AG10803 (cell line): Measurements from ENCODE around the gene PM20D1.
"Not testable (repeated sequence)": the region's sequence is repeated elsewhere in the genome, so short reads cannot be mapped to it uniquely, and the experiment has no call there.

Experiments used
- DNase-seq: peaks from one replicate; pipeline ENCODE4 v3.0.0; 2010; ENCODE audit warnings: low read depth
- H3K4me3 ChIP-seq: 2 replicates; pipeline ENCODE4 v1.5.1; 2011; ENCODE audit warnings: mild to moderate bottlenecking, low read length, control low read depth
- TF ChIP-seq, protein P1 (sequence below): conservative IDR thresholded peaks from 2 replicates; pipeline ENCODE4 v1.5.1; 2011; ENCODE audit warnings: mild to moderate bottlenecking, low read length, control low read depth, inconsistent platforms

Gene PM20D1

GRCh38 chr1:205834751-205835150 lies 15.2 kb downstream of the PM20D1 start:
- DNase-seq, result no peak
- no peak overlapping the region for H3K4me3 ChIP-seq
- TF ChIP-seq, protein P1, sequence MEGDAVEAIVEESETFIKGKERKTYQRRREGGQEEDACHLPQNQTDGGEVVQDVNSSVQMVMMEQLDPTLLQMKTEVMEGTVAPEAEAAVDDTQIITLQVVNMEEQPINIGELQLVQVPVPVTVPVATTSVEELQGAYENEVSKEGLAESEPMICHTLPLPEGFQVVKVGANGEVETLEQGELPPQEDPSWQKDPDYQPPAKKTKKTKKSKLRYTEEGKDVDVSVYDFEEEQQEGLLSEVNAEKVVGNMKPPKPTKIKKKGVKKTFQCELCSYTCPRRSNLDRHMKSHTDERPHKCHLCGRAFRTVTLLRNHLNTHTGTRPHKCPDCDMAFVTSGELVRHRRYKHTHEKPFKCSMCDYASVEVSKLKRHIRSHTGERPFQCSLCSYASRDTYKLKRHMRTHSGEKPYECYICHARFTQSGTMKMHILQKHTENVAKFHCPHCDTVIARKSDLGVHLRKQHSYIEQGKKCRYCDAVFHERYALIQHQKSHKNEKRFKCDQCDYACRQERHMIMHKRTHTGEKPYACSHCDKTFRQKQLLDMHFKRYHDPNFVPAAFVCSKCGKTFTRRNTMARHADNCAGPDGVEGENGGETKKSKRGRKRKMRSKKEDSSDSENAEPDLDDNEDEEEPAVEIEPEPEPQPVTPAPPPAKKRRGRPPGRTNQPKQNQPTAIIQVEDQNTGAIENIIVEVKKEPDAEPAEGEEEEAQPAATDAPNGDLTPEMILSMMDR, result no peak

- TF ChIP-seq, protein P1, result no peak
- DNase-seq, result no peak
- no peak overlapping the region for H3K4me3 ChIP-seq
Observed at GRCh38 chr1:205832326-205832751, 17.6 kb downstream of the PM20D1 start.

- TF ChIP-seq, protein P1, result no peak
- no peak overlapping the region for H3K4me3 ChIP-seq
- DNase-seq, result no peak
Observed at GRCh38 chr1:205827623-205828022, 22.3 kb downstream of the PM20D1 start.

- no peak for DNase-seq
- no peak overlapping the region for H3K4me3 ChIP-seq
- TF ChIP-seq, protein P1, result no peak
Observed at GRCh38 chr1:205826995-205827394, 22.9 kb downstream of the PM20D1 start.

DNA sequence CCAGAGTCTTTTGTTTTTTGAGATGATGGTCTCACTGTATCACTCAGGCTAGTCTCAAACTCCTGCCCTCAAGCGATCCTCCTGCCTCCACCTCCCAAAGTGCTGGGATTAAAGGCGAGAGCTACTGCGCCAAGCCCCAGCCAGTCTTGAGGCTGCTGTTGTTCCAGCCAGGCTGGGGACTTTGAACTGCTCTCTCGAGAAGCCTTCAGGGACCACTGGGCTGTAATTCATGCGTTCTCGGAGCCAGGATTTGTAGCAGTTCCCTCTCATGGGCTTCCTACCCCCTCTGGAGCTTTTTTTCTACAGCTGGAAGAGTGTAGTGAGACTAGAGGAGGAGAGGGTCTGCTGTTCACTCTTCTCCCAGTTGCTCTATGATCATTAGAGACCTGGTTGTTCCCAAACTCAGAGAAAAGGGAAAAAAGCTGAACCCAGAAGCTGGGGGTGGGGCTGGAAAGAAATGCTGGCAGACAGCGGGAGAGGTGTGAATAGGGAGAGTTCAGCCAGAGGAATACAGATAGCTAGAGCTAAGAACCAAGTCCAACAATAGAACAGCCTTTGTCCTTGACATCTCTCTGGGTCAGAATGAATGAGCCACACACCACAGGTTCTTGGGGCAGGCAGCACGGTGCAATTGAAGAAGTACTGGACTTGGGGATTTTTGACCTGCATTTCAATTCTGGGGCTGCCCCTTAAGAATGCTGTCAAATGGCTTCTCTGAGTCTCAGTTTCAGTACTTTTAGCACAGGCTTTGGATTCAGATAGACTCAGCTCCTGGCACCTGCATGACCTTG lies 23.7 kb downstream of the PM20D1 start:
- TF ChIP-seq, protein P1, result no peak
- H3K4me3 ChIP-seq, result no peak overlapping the region
- no peak for DNase-seq

- TF ChIP-seq, protein P1, result no peak
- no peak overlapping the region for H3K4me3 ChIP-seq
- DNase-seq, result no peak
Observed at GRCh38 chr1:205824180-205824579, 25.8 kb downstream of the PM20D1 start.

GRCh38 chr1:205823260-205823659 lies 26.7 kb downstream of the PM20D1 start:
- not testable (repeated sequence) for DNase-seq

DNA sequence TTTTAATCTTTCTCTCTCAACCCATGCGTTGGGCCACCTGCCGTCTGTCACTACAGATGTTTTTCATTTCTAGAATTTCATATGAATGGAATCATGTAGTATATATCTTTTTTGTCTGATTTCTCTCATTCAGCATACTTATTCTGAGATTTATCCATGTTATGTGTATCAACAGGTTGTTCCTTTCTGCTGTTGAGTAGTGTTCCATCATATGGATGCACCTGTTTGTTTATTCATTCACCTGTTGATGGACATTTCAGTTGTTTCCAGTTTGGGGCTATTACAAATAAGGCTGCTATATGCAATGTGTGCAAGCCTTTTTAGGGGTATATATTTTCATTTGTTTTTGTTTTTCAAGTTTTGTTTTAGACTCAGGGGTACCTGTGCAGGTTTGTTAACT lies 27.5 kb downstream of the PM20D1 start:
- no peak for DNase-seq
- TF ChIP-seq, protein P1, result no peak
- no peak overlapping the region for H3K4me3 ChIP-seq

More at GRCh38 chr1:205823260-205823659, 26.7 kb downstream of the PM20D1 start:
- H3K4me3 ChIP-seq, result not testable (repeated sequence)
